Right ventricle myocardium inferior (tissue), 1 donor: Measurements from ENCODE around the gene ERC1. TPM values are rescaled to one million over a fixed set of nuclear protein-coding genes. Genes with fewer than 3 reads are reported as not detected.
A peak's percentile ranks its signal among the peaks of the same experiment; 100 is the strongest.

Experiments used
- ATAC-seq: fragments of 200-7000 bp; cut with Tn5 transposase; one replicate; pipeline ENCODE4 v1.9.1; 2020; ENCODE audit warnings: mild to moderate bottlenecking, moderate library complexity
- DNase-seq: peaks from one replicate; pipeline ENCODE4 v3.0.0; 2021; ENCODE audit errors: missing footprints
- intact Hi-C: fragments of 100-400 bp; cut with DNase I; formaldehyde crosslinking; loops from one replicate; pipeline ENCODE4 v1.11.0; 2022
- total RNA-seq: library from RNA; stranded (reverse); fragmentation: NEBNext Ultra II Directional; extraction: Animal tissue kit (Norgen Biotek cat#: 25700); gene quantifications from one replicate; pipeline ENCODE4 v1.2.1, GENCODE V29; 2021
- donor health status: DM: no; HTN: yes; CAD: no; lungs with severe emphysema.

Gene ERC1
- total RNA-seq, 1 donor from 2014 or later = 43.1 TPM

DNA sequence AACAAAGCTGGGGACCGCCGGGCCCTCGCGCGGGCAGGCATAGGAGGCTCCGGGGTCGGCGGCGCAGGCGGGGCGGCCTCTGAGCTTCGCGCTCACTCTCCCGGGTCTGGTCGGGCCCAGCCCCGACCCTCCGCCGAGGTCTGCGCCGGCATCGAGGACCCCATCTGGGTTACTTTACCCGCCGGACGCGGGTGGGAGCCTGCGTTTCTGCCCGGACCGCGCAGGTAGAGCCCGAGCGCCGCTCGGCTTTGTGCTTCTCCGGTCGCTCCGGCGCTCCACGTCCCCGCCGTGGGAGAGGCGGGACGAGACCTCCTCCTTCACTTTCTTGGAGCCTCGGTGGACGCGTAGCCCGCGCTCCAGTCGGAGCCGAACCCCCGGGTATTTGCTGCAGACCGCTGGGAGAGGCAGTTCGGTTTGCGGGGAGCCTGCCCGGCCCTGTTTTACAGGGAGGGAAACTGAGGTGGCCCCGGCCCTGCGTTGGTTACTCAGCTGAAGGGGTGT is 540.2 kb downstream of the ERC1 start:
- intact Hi-C loops = no loop called here
- no peak for ATAC-seq
- no peak for DNase-seq

DNA sequence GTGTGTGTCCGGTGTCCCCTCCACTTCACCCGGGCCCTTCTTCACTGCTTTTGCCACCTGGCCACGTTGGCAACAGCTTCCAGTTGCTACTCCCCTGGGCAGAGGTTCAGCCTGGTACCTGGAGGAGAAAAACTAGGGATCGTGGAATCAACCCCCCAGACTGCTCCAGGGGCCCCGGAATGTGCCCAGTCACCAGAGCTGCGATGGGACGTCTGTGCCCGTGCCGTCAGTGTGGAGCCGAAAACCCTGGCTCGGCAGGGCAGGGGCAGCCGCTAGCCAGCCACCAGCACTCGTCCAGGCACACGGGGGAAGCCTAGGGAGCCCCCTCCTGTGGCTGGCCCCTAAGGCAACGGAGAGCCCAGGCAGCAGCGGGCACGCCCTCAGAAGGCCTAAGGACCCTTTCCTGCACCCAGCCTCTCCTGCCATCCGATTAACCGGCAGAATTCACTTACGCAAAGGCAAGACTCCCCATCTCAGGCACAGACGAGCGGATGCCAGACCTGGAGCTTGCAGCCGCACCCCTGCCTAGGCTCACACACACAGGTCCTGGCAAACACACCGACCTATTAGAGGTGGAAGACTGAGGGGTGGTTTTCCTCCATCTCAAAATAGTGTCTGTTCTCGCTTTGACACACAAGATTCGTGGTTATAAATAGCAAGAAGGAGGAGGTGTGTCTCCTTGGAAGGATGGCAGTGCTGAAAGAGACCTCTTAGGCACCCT is 540.8 kb downstream of the ERC1 start:
- intact Hi-C loops = no loop called here
- DNase-seq = no peak
- ATAC-seq = no peak

DNA sequence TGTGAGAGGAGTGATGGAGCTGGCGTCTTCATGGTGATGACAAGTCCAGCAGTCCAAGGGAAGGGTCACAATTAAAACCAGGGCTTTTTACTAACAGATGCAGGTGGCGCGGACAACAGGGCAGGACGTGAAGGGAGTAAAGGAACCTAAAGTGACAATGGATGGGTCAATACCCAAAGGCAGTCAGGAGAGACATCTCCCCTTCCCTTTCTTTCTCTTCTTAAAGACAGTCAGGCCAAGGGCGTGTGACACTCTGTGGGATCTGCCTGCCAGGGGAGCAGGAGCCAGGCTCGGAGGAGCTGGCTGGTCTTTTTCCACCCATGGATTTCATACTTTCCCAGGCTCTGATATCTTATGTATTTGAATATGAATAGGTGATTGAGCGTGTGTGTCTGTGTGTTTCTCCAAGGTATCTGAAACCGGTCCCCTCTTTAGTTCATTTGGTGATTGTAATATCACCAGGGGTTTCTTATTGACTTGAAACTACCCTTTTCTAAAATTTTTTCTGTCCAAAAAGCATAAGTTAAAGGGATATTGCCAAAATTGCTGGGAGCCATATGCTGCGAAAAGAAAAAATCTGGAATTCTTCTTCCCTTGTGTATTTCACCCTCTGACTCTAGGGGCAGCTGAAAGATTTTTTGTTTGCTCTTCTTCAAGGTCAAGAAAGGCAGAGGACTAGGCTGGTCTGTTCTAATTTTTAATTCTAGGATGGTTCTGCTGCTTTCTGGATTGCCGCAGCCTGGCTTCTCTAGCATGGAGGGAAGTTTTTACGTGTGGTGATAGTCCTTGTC is 541.5 kb downstream of the ERC1 start:
- ATAC-seq (no peak), DNase-seq (no peak)
- intact Hi-C loops = no loop called here

DNA sequence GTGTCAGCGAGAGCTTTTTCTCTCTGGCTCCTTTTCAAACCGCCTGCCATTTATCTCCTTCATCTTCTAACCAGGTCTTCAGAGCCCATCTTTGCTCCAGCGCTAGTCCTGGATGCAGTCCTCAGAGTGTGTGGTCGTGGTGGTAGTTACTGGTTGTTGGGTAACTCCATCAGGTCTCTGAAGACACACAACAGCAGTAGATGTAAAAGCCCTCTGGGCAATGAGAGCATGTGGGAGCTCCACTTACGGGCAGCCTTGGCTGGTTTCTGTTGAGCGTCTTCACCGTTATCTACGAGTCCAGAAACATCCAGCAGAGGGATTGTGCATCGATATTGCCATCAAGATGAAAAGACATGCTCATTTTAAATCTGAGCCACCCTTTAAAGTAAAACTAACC is 542.2 kb downstream of the ERC1 start:
- ATAC-seq (no peak), DNase-seq (no peak)
- intact Hi-C loops = no loop called here

DNA sequence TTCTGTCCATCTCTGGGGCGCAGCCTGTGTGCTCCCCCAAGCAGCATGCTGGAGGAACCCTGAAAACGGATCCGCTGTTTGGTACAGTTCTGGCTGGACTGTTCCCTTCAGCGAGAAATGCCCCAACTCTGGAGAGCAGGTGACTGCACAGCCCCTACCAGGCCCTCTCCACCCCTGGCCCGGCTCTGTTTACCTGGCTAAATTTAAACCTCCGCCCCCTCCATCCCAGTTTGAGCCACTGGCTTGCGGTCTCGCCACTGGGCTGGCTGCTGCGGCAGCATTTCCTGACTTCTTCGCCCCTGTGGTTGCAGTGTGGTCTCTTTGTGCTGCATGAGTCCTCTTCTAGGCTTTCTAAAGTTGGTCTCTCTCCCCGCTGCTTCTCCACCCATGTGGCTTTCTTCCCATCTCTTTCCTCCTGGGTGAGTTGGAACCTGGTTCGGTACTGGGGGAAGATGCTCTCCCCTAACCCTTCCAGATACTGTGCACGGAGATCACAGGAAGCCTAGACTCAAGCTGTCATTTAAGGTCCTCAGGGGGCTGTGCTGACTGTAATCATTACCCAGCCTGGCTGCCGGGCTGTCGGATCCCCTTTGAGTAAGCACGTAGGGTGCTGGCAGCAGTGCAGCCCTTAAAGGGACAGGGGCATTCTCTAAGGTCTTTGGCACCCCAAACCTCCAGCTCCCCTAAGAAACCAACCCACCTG is 542.7 kb downstream of the ERC1 start:
- peak; percentile 72 for DNase-seq
- no peak for ATAC-seq
- intact Hi-C loops = no loop called here

DNA sequence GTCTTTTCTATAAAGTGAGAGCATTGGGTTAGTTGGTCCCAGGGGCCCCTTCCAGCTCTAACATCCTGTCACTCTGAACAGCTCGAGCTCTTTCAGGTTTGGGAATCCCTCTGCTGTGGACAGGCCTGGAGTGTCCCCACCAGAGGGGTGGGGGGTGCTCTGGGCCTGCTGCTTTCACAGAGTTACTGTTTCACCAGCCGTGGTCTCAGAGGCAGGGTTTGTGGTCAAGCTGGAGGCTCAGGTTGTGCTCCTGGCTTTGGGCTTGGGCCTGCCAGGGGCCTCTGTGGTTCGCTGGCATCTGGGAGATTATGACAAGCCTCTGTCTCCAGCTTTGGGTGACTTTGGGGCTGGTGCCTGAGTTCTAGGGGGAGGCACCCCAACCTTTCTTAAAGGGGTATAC is 543.7 kb downstream of the ERC1 start:
- intact Hi-C loops = no loop called here
- ATAC-seq (no peak), DNase-seq (no peak)

DNA sequence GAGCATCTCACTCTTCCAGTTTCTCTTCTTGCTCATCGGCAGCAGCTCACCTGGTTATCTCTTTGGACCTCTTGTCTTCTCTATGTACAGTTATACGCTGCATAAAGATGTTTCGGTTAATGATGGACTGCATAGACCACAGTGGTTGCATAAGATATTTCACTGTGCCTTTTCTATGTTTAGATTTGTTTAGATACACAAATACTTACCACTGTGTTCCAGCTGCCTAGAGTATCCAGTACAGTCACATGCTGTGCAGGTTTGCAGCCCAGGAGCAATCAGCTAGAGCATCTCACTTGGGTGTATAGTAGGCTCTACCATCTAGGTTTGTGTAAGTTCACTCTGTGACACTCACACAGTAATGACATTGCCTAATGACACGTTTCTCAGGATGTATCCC is 545.8 kb downstream of the ERC1 start:
- DNase-seq (no peak), ATAC-seq (no peak)
- intact Hi-C loops = no loop called here

DNA sequence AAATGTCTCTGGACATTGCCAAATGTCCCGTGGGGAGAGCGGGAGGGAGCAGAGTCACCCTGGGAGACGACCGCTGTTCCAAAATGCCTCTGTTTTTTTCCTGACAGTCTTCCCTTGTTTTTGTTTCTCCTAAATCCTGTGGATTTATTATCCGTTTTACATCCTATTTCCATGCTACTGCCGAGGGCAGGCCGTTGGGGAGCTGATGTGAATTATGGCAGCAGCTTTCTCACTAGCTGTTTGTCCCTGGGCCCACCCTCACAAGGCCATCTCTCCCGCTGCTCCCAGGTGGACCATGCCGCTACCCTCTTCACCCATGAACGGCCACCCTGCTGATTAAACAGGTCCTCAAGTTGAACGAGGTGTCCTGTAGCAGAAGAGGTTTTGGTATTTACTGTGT is 548.1 kb downstream of the ERC1 start:
- no peak for ATAC-seq
- intact Hi-C loops = no loop called here
- no peak for DNase-seq

DNA sequence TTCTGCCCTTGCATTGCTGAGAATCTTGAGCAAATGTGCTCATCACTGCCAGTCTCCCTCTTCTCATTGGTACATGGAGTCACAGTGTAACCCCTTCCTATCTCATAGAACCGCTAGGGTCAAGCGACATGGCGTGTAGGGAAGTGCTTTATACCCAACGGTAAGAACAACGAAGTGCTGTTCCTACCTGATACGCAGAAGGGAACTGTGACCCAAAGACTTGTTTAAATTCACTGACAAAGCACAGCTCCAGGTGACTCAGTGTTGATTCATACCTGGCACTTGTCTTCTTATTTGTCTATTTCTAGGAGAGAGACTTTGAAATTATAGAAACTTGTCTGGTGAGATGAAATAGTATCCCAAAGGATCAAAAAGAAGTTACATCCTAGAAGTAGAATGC is 549.7 kb downstream of the ERC1 start:
- ATAC-seq (no peak), DNase-seq (no peak)
- intact Hi-C loops = no loop called here

DNA sequence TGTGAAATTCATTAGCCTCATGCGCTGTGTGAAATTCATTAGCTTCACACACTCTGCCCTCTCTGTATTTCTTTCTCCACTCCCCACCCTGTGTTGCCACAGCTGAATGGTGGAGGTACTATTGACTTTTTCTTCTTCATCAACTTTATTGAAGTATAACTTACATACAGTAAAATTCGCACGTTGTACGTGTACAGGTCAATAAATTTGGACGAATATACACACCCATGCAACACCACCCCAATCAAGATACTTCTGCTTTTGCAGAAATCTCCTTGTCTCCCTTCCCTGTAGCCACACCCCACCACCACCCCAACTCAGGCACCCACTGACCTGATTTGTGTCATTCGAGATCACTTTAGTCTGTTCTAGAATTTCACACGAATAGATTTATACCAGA is 551.6 kb downstream of the ERC1 start:
- intact Hi-C loops = no loop called here
- ATAC-seq (no peak), DNase-seq (no peak)

DNA sequence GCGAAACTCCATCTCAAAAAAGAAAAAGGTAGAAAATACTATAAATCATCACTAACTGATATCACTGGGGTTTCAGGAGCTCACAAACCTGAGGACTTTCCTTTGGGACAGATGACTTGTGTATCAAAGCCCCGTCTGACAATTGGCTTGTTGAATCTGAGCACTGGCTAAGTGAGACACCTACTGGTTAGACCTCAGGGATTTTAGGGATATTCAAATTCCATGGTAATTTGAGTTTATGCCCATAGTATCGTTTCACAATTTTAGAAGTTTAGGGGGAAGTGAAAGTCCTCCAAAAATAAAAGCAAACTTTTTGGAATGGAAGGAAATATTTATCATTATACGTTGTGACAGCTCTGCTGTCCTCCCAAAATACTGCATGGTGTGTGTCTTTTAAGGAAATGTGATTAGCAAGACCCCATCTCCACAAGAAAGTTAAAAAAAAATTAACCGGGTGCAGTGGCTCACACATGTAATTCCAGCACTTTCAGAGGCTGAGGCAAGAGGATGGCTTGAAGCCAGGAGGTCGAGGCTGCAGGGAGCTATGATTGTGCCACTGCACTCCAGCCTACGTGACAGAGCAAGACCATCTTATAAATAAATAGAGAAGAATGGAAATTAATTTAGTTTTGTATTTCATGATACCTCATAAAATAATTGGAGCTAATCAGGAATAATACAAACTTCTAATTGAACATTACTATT is 554.1 kb downstream of the ERC1 start:
- intact Hi-C loops = no loop called here
- ATAC-seq = peak; percentile 59
- no peak for DNase-seq

Other genes starting within 250 kb of the ERC1 start
- gene WNK1, start 238.6 kb upstream of the ERC1 start, total RNA-seq = 284 TPM
- 7.1 TPM for gene RAD52, start 41.5 kb upstream of the ERC1 start, total RNA-seq